Myocyte (in vitro differentiated cells): ENCODE measurements around the gene MISP3. TPM values are rescaled to one million over a fixed set of nuclear protein-coding genes. Genes with fewer than 3 reads are reported as not detected.

Experiments
- DNase-seq: peaks from one replicate; pipeline ENCODE4 v3.0.0-alpha.2; 2012; ENCODE audit warnings: low read depth
- total RNA-seq: library from RNA; depleted of rRNA; stranded (reverse); fragments of >200 nt; gene quantifications from 2 replicates; pipeline ENCODE4 v1.2.3, GENCODE V29; 2014

Gene MISP3
- total RNA-seq, 1 donor from 2014 or later = 3.0 TPM

GRCh38 chr19:14101003-14101545 is 28.5 kb downstream of the MISP3 start:
- no peak for DNase-seq

DNA sequence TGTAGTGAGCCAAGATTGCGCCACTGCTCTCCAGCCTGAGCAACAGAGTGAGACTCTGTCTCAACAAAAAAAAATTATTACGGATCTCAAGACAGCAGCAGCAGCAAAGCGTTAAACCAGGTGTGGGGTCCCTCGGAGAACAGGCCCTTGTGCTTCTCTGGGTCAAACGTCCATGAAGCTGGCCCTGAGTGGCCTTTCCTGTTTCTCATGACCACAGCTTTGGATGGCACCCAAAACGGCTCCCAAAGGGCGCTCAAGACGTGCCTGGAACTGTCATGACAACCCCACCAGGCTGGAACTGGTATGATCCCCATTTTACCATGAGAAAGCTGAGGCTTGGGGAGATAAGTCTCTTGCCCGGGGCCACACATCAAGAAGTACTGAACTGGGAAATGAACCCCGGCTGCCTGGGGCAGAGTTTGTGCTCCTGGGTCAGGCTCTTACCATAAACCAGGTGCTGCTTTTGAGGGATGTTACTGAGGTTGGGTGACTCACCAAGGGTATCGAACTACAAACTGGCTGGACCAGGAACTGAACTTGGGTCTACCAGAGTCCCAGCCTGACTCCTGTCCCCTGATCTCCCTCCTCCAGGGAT is 29.6 kb downstream of the MISP3 start:
- DNase-seq = no peak

GRCh38 chr19:14102756-14103155 is 30.2 kb downstream of the MISP3 start:
- DNase-seq = no peak

DNA sequence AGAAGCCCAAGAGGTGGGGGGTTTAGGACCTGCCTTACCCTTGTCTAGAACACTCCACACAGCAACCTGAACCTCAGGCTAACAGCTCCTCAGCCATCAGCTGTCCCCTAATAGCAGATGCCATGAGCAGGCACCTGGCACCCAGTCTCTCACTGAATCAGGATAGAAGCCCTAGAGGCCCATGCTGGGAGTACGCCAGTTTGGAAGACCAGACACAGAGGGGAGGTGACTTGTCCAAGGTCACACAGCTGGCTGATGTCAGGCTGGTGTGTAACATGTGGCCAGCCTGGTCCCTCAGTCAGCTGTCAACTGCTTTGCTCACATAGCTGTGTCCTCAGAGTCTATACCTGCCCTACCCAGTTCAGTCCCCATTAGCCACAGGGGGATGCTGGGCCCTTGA is 30.7 kb downstream of the MISP3 start:
- DNase-seq = peak; percentile 61

DNA sequence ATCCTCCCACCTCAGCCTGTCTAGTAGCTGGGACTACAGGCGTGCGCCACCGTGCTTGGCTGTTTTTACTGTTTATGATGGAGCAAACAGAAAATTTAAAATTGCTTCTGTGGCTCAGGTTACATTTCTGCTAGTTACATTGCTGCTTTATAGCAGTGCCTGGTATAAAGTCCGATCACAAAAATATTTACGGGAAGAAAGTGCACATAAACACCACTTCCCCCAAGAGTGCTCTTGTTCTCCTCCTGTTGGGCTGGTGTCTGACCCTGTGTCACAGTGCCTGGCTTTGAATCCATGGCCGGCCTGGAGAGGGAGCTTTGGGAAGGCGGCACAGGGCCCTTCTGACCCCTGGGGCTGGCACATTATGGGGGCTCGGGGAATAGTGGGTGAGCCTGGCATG is 33.1 kb downstream of the MISP3 start:
- DNase-seq = no peak

GRCh38 chr19:14106840-14107239 is 34.3 kb downstream of the MISP3 start:
- DNase-seq = no peak

DNA sequence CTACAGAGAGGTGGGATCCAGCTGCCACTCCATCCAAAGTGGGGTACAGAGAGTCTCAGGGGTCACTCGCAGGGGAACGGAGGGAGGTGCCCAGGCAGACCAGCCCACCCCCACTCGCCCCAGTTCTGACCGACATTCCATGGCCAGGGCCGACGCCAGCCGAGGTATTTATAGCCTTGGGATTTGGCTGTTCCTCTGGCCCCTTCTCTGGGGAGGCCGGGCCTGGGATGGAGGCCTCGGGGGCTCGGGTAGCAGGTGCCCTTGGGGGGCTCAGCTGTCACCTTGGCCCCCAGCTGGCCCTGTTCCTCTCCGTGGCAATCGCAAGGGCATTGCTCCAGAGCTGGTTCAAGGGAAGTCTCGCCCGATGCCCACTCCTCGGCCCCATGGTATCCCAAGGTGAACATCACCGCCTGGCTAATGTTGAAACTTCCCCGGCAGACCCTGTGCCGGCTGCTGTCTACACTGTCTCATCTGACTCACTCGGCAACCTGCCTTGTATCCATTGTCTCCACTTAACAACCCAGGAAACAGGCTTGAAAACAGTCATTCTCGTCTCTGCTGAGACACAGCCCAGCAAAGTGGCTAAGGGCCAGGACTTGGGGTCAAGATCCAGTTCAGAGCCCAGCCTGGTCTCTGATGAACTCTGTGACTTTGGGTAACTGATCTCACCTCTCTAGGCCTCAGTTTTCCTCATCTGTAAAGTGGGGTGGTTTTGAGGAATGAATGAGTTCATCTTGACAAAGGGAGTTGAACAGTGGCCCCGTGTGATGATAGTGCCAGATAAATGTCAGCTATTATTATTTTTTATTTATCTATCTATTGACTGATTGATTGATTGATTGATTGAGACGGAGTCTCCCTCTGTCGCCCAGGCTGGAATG is 35.2 kb downstream of the MISP3 start:
- no peak for DNase-seq

DNA sequence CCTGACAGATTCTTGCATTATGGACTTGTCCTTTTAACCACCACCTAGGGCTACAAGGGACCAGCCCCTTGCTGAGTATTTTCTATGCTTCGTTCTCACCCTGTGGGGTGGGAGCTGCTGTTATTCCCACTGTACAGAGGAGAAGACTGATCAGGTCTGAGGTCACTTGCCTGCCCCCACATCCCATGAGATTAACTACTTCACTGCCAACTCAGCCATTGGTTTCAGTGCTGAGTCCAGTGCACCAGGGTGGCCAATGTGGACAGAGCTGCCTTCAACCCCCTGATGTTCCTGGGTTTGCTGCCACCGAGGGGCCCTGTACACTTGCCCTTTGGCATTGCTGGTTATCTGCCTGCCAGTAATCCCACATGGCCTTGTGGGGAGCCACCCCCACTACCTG is 38.1 kb downstream of the MISP3 start:
- no peak for DNase-seq

DNA sequence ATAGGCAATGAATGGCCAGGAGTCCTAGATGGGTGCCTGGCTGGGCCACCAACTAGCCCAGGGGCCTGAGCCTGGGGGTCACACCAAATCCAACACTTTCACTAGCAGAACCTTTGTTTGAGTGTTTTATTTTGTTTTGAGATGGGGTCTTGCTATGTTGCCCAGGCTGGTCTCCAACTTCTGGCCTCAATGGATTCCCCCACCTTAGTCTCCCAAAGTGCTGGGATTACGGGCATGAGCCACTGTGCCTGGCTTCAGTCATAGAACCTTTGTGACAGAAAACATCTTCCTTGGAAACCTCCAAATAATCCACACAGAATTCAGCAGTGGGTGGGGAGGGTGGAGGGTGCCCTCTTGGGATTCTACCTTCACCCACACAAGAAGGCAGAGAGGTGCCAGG is 38.9 kb downstream of the MISP3 start:
- no peak for DNase-seq

DNA sequence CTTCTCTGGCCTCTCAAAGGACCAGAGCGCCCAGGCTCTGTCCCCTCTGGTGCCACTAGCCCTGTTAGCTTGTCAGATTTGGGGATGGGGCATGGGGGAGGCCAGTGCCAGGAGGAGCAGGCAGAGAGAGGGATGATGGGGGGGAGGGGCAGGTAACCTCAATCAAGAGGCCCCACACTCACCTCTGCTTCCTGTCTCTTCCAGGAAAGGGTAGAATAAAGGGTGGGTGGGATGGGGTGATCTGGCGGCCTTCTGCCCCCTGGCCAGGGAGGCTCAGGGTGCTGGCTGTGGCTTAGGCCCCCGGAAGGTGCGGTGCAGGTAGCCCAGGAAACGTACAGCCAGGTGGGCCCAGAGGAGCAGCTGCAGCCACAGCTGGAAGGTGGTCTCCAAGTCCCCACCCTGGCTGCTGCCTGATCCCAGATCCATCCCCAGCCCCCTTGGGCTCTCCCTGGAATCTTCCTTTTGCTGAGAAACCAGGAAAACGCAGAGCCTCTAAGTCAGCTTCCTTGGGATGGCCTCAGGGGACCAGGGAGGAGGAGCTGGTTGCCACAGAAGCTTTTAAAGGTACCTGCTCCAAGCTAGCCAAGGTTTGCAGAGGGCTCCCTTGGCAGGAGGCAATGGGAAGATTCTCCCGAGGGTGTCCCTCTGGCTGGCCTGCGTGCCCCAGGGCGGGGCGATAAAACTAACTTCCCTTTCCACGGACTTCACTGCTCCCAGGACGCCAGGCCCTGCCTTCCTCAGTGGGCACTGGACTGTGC is 39.6 kb downstream of the MISP3 start:
- DNase-seq = no peak

- peak; percentile 41 for DNase-seq
These were observed 40.3 kb downstream of the MISP3 start for GRCh38 chr19:14112809-14113385.

GRCh38 chr19:14113762-14114414 is 41.3 kb downstream of the MISP3 start:
- DNase-seq = no peak

- no peak for DNase-seq
These were observed 41.9 kb downstream of the MISP3 start for GRCh38 chr19:14114439-14114838.

DNA sequence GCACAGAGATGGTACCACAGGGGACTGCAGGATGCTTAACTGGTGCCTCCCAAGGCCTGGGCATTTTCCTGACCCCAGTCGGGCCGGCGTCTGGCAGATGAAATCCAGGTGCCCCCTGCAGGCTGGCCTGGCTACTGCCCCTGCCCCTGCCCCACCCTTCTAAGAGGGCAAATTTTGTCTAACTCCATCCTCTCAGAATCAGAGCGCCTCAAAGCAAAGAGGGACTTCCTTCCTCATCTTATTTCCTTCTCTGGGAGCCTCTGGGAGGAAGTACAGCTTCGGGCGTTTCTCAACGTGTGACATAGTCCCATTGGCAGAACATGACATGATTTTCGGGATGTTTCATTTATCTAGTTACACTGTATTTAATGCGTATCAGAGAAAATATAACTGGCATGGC is 42.3 kb downstream of the MISP3 start:
- DNase-seq = no peak

DNA sequence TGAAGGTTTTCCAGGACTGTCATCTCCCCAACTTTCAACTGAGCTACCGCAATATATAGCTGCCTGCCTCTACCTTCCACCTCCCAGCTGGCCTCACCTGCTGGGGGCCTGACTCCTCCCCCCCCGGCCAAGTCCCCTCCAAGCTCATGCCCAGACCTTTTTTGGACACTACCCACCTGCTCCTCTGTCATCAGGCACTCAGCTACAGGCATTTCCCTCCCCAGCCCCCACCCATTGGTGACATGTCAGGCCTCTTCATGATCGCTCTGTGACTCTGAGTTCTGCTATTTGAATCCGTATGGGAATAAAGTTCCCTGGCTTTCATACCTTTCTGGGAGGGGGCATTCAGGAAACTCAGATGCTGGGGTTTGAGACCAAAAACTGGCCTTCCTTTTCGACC is 43.2 kb downstream of the MISP3 start:
- no peak for DNase-seq

- no peak for DNase-seq
These were observed 43.9 kb downstream of the MISP3 start for GRCh38 chr19:14116525-14116917.

DNA sequence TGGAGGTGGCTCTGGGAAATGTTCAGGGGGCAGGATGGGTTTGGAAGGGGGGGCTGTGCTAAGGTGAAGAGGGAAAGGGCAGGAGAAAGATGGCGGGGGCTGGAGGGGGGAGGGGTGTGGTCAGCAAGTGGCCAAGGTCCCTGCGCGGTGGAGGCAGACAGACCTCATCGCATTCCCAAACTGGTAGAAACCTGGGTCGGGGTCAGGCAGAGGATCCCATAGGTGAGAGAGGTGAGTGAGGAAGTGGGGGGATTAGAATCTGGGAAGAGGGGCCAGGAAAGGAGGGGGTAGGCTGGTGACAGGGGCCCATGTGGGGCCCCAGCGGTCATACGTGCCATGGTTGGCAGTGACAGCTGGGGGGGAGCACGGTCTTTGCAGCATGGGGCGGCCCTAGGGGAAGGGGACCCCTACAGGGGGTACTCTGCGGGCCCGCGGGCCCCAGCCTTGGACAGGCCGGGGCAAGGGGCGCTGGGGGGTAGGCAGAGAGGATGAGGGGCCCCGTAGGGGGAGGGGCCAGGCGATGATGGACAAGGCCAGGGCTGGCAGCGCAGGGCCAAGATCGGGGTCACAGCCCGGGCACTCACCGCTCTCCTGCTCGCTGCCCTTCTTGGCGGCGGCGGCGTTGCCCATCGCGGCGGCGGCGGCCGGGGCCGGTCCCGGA is 44.5 kb downstream of the MISP3 start:
- peak; percentile 58 for DNase-seq

GRCh38 chr19:14117668-14118164 is 45.1 kb downstream of the MISP3 start, which contains the start of gene PRKACA:
PRKACA (minus strand) TSS chr19:14117762; CDS start chr19:14117547, 215 bp downstream.
- peak; percentile 99 for DNase-seq

DNA sequence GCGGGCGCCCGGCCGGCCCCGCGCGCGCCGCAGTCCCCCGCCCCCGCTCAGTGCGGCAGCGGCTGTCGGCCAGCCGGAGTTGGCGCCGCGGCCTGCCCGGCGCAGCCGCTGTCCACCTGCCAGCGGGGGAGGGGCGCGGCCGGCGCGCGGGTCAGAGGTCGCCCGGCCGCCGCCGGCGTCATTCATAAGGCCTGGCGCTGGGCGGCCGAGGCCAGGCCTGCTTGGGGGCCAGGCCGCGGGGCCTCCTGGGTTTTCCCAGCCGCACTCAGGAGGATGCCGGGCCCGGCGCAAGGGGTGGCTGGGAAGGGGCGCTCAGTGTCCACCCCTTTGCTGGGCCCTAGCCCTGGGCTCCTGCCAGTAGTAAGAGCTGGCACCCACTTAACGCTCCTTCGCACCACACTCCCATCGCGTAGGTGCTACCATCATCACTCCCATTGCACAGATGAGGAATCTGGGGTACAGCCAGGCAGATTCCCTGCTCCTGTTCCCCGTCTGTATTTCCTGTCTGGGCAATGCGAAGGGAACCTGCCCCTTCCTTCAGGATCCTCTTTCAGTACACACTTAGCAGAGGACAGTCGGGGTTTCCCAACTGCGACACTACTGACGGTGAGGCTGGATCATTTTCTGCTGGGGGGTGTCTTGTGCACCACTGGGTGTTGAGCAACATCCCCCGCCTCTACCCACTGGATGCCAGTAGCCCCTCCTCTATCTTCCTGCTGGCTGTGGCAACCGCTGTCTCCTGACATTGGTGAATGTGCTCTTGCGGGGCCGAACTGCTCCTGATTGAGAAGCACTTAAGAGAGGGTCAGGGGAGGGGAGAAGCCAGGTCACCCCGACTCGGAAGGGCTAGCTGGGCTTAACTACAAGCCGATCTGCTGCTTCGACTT is 45.8 kb downstream of the MISP3 start:
- DNase-seq = peak; percentile 69
